ENCODE results near the gene ROBO1.

Gene ROBO1

GRCh38 chr3:79670178-79670577 lies 97.6 kb downstream of the ROBO1 start:
- DNase-seq (ENCODE audit: low read depth): no peak

- DNase-seq (ENCODE audit: low read depth): no peak
Observed at GRCh38 chr3:79664455-79664854, 103.3 kb downstream of the ROBO1 start.

GRCh38 chr3:79661896-79662295 lies 105.9 kb downstream of the ROBO1 start:
- no peak for DNase-seq (ENCODE audit: low read depth)

- DNase-seq (ENCODE audit: low read depth): no peak
Observed at GRCh38 chr3:79657076-79657475, 110.7 kb downstream of the ROBO1 start.

GRCh38 chr3:79654019-79654418 lies 113.8 kb downstream of the ROBO1 start:
- no peak for DNase-seq (ENCODE audit: low read depth)

GRCh38 chr3:79653266-79653830 lies 114.5 kb downstream of the ROBO1 start:
- no peak for DNase-seq (ENCODE audit: low read depth)

GRCh38 chr3:79651536-79652065 lies 116.2 kb downstream of the ROBO1 start:
- no peak for DNase-seq (ENCODE audit: low read depth)

- DNase-seq (ENCODE audit: low read depth): no peak
Observed at GRCh38 chr3:79639855-79640254, 127.9 kb downstream of the ROBO1 start.

- no peak for DNase-seq (ENCODE audit: low read depth)
Observed at GRCh38 chr3:79636372-79636771, 131.4 kb downstream of the ROBO1 start.

- DNase-seq (ENCODE audit: low read depth): no peak
Observed at GRCh38 chr3:79632842-79633241, 135.0 kb downstream of the ROBO1 start.

GRCh38 chr3:79618883-79619282 lies 148.9 kb downstream of the ROBO1 start:
- no peak for DNase-seq (ENCODE audit: low read depth)

GRCh38 chr3:79606414-79606813 lies 161.4 kb downstream of the ROBO1 start:
- DNase-seq (ENCODE audit: low read depth): no peak

- no peak for DNase-seq (ENCODE audit: low read depth)
Observed at GRCh38 chr3:79604681-79605080, 163.1 kb downstream of the ROBO1 start.

GRCh38 chr3:79602385-79602784 lies 165.4 kb downstream of the ROBO1 start:
- no peak for DNase-seq (ENCODE audit: low read depth)

- no peak for DNase-seq (ENCODE audit: low read depth)
Observed at GRCh38 chr3:79598594-79598993, 169.2 kb downstream of the ROBO1 start.

- DNase-seq (ENCODE audit: low read depth): no peak
Observed at GRCh38 chr3:79597709-79598108, 170.1 kb downstream of the ROBO1 start.

- no peak for DNase-seq (ENCODE audit: low read depth)
Observed at GRCh38 chr3:79587150-79587549, 180.6 kb downstream of the ROBO1 start.

- DNase-seq (ENCODE audit: low read depth): no peak
Observed at GRCh38 chr3:79586232-79586631, 181.6 kb downstream of the ROBO1 start.

- DNase-seq (ENCODE audit: low read depth): no peak
Observed at GRCh38 chr3:79572930-79573329, 194.9 kb downstream of the ROBO1 start.

GRCh38 chr3:79568938-79569337 lies 198.9 kb downstream of the ROBO1 start:
- no peak for DNase-seq (ENCODE audit: low read depth)

GRCh38 chr3:79564192-79564591 lies 203.6 kb downstream of the ROBO1 start:
- DNase-seq (ENCODE audit: low read depth): no peak

GRCh38 chr3:79560698-79561097 lies 207.1 kb downstream of the ROBO1 start:
- no peak for DNase-seq (ENCODE audit: low read depth)

- no peak for DNase-seq (ENCODE audit: low read depth)
Observed at GRCh38 chr3:79558943-79559342, 208.9 kb downstream of the ROBO1 start.

- no peak for DNase-seq (ENCODE audit: low read depth)
Observed at GRCh38 chr3:79555655-79556054, 212.1 kb downstream of the ROBO1 start.
